DMS 273 treated with DMSO at 0.1 percent for 48 hours (cell line): ENCODE results near the gene WDR82.

ENCODE experiments used
- DNase-seq: peaks from one replicate; lab custom pipeline; 2025; lab: John Stamatoyannopoulos, UW

The WDR82 gene

DNA sequence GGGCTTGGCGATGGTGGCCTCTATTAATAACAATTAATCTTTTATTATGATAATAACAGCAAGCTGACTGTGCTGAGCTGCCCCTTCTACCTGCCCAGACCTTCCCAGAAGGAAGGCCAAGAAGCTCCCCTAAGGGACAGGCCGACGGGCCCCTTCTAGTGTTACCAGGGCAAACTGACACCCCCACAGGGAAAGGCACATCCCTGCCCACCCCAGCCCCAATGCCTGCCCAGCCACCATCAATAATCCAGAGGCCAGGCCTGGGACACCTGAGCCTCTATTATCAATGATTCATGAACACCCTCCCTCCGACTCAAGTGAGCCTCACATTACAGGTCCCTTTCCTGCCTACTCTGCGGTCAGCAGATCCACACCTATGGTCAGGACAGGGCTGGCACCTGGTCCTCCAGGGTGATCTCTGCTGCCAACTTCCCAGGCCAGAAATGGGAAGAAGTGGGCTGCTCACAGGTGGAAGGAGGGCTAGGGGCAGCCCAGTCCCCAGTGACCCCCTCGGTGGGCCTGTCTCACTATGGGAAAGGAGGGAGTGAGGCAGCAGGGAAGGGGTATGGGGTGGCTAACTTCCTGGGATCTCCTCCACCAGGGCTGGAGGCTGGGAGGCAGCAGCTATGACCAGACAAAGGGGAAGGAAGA is 41.3 kb downstream of the WDR82 start:
- DNase-seq = no peak

DNA sequence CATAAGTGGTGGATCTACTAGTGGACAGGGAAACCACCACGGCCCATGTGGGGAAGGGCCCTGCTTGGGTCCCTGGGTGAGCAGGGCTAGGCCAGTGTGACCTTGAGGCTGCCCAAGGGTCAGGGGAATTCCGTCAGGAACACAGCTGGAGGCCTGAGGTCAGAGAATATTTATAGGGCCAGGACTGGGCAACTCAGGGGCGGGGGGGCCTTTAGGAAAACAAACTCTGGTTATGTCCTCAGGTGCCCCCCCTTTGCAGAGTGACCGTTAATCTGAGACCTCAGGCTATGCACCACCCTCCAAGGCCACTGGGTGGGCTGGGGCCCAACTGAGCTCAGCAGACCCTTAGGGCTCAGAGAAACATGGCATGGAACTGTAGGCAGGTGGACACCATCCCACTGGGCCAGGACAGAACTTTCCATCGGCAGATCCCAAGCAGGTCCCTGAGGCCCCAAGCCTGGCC is 42.0 kb downstream of the WDR82 start:
- no peak for DNase-seq

DNA sequence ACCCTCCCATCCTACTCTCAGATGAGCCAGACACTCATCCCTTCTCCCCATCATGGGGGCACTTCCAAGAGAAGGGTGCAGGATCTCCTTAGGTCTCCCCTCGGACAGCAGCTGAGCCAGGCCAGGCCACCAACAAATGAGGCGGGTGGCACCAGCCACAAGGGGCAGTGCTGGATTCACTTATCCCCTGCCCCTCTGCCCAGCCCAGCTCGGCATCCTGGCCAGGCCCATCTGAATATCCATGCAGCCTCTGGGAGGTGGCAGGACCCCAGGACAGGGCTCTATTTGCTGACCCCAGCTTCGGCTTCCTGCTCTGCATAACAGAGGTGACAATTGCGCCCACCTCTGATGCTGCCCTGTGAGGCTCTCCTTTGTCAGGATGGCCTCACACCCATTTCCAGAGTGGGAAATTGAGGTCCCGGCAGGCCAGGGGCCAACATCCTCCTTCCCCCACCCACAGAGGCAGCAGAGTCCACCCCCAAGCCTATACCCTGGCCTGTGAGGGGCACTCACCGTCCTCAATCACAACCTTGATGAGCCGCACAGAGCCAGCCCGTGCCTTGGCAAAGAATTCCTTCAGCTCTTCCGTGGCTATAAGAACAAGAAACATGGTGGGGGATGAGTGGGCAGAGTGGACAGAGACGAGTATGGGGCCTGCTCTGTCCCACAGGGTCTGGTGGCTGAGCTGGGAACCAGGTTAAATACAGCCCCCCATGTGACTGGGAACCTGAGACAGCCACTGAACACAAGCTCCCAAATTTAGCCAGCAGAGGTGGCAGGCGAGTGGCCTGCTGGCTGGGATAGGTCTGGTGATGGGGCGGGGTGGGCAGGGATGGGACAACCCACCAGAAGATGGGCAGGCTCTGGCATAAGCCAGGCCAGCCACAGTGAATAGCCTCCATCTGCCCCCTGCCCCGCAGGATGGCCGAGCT is 43.7 kb downstream of the WDR82 start:
- DNase-seq = no peak

DNA sequence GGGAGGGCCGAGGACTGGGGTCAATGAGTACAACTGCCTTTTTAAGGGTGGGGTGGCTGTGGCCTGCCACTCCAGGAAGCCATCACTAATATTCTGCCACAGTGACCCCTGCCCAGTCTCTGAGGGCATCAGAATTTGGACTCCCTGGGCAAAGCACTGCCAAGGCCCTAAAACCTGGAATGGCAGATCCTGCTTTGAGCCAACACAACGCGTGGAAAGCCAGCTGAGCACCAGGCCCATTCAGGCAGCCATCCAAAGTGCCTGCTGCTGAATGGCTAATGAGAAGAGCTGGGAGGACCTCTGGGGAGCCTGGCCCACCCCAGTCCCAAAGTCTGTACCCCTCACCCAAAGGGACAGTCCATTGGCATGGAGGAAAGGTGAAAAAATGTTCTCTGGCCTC is 44.5 kb downstream of the WDR82 start:
- no peak for DNase-seq

DNA sequence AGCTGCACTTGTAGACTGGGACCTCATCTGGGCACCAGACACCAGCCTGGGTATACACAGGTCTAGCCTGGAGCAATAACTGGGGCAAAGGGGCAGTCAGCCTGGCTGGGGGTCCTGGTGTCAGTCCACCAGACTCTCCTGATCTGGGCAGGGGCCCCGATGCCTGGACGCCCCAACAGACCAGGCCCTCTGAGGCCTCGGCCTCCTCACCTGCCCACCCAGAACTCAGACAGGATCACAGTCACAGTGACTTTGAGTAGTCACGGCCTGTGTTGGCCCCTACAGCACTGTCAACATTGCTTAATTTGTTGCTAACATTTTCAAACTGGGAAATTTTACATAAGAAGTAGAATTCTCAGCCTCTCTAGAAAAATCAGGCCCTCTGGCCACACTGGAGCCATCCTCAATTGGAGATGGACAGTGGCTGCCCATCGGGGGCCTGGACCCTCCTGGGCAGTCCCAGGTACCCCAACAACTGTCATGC is 45.3 kb downstream of the WDR82 start:
- no peak for DNase-seq

DNA sequence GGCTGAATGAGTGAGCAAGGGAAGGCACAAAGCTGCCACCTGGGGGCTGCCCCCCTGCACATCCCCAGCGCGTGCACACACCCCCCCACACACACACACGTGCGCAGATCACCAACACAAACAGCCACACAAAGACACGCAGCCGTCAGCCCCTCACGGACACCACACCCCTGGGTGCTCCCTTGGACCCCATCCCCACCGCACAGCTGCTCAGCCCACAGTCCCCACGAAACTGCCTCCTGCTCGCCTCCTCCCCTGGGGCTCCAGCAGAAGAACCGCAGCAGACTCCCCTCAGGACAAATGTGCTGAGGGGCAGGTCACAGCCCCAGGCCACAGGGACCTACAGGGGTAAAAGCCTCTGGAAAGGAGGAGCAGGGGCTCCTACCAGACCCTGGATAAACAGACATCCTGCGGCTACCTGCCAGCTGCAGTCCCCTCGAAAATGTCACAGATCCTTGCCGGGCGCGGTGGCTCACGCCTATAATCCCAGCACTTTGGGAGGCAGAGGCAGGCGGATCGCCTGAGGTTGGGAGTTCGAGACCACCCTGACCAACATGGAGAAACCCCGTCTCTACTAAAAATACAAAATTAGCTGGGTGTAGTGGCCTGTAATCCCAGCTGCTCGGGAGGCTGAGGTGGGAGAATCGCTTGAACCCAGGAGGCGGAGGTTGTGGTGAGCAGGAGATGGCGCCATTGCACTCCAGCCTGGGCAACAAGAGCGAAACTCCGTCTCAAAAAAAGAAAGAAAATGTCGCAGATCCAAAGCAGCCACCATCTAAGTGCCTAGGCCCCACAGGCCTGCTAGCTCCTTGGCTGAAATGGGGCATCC is 46.0 kb downstream of the WDR82 start:
- no peak for DNase-seq

DNA sequence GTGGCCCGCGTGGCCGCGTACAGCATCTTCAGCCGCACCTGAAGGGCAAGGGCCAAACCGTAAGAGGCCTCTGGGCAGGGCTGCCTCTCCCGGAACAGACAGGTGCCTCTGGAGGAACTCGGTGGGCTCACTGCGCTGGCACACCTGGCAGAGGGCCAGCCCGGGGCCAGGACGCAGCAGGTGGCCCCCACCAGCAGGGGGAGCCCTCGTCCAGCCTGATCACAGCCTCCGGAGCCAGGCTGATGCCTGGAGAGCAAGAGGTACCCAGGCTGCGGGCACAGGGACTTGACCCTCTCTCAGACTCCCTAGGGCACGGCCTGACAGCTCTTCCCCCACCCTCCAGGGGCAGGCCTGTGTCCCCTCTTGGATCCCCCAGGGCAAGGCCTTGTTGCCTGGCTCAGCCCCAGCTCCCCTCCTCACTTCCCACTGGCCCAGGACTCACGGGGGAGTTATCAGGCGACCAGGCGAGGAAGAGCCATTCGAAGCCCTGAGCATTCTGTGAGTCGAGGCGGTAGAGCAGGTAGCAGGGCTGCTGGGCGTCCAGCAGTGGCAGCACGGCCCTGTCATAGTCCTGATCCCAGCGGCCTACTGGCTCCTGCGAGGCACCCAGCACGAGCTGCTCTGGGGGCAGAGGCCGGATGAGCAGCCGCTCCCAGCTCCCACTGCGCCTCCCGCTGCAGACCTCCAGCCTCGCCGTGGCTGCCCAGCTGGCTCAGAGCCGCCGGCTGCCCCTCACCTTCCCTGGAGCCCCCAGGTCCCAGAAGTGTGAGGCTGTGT is 46.8 kb downstream of the WDR82 start:
- DNase-seq = no peak

DNA sequence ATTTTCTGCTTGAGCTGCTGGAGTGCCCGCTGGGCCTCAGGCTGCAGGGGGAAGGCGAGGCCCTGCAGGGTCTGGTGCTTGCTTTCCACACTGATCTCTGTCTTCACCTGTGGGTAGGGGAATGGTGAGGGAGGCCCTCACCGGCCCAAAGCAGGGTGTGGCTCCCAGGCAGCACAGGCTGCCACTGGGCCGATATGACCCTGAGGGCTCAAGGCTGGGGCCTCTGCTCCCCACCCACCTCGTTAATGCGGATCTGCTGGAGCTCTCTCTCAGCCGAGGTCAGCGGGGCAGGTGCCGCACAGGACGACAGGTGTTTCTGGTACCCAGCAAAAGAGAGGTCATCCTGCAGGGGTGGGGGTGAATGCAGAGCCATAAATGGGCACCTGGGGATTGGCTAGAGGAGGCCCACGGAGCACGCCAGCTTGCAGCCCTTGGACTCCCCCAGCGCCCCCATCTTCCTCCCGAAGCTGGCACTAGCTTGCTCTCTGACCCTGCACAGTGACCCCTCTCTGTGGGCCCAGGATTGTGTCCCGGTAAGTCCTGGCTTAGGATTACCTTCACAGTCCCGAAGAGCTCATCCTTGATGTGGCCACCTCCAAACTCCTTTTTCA is 47.5 kb downstream of the WDR82 start:
- DNase-seq = no peak

DNA sequence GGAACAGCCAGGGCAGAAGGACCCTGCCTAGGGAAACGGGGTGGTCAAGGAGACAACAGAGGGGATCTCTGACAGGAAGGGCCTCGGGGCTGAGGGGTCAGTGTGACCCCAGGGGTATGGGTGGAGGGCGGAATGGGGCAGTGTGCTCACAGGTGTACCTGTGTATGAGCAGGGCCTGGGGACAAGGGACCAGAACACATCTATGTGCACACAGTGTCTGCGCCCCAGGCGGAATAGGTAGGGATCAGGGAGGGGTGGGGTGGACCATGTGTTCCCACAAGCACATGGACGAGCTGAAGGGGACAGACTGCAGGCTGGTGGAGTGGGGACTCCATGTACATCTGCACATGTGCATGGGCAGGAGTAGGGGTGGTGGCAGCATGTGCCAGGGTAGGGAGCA is 48.0 kb downstream of the WDR82 start:
- no peak for DNase-seq

DNA sequence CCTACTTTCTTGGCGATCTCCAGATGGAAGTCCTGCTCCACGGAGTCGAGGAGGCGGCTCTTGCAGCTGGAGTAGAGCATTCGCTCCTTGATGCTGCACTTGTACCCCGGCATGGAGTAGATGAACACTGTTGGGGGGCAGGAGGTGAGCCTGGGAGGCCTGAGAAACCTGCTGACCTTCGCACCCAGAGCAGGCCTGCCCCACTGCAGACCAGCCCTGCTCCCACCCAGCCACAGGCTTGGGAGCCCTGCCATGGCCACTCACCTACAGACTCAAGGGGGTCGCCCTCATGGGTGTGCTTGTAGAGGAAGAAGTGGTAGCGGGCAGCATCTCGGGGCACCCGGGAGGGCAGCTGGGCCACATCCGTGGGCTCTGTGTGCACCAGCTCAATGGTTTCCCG is 48.8 kb downstream of the WDR82 start:
- no peak for DNase-seq

DNA sequence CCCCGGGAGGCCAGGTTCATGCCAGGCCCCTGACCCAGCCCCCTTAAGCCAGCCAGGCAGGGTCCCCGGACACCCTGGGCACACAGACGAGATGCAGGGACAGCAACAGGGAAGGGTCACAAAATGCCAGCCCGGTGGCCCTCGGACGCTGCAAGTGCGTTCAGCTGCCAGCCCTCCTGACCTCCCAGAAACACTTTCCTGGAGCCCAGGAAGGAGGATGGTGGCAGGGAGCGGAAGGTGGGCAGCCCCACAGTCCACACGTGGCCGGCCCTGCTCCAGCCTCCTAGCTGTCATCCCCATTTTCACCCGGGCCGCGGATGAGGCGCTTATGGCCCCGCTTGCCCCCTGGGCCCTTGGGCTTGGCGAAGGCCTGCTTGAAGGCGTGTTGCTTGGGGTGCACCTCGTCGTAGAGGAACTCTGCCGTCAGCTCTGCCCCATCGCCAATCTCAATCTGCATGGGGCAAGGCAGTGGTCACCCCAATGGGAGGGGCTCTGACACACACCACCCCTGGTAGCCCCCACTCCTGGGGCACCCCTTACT is 49.6 kb downstream of the WDR82 start:
- DNase-seq = no peak

DNA sequence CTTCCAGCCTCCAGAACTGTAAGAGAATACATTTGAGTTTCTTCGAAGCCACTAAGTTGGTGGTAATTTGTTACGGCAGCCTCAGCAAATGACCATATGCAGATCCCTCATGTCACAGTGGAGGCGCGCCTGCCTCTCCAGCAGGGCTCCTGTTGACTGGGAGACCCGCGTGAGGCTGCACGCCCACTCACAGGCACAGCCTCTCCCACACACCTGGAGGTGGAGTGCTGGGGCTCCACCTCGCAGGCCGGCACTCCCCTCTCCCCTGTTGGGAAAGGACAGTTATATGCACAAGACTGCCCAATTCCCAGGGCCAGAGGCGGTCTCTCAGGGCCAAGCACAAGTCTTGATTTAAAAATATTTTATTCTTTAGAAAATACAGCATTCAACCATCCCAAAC is 50.2 kb downstream of the WDR82 start:
- DNase-seq = no peak

DNA sequence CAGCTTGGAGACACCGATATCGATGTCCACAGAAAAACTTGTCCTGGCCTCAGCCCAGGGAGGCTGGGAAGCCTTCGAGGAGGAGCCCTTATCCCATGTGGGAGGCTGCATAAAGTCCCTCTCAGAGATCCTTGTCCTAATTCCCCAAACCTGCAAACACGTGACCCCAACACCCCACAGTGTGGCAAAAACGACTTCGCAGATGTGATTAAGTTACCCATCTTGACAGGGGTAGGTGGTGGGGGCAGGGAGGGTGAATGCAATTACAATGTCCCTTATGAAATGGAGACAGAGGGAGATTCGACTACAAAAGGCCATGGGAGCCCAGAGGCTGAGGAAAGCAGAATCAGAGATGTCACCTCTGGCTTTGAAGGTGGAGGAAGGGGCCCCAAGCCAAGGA is 50.7 kb downstream of the WDR82 start:
- DNase-seq = no peak

DNA sequence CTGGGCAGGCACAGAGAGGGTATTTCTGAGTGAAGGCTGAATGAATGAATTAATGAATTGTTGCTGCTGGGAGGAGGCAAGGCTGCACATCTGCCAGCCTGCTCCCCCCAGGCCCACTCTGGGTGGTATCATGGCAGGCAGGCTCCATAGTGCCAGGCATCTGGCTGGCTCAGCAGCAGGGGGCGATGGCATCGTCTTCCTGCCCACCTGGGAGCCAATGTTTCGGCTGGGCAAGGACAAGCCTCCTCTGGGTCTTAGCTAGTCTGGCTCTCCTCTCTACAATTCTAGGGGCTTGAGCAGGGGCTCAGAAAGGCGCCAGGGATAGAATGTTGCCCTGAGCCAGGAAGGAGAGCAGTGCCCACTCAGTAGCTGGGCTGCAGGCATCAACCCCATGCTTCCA is 51.3 kb downstream of the WDR82 start:
- no peak for DNase-seq

DNA sequence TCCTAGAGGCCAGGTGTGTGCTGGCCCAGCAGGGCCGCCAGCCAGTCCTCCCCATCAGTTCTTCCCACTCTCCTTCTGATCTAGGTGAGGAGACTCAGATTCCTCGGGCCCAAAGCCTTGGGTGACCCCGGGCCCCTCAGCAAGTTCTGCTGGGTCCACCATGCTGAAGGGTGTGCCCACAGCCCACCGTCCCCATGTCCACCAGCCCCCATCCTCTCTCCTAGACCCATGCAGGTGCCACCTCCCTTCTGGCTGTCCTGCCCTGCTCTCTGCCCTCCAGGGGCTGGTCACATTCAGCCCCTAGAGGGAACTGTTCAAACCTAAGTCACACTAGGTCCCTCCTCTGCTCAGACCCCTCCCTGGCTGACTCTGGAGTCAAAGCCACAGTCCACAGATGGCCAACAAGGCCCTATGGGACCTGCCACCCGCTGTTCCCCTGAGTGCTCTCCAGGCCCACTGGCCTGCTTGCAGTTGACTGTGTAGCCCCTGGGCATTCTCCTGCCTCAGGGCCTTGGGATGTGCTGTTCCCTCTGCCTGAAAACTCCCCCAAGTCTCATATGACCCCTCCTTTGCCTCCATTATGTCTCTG is 52.1 kb downstream of the WDR82 start:
- no peak for DNase-seq

DNA sequence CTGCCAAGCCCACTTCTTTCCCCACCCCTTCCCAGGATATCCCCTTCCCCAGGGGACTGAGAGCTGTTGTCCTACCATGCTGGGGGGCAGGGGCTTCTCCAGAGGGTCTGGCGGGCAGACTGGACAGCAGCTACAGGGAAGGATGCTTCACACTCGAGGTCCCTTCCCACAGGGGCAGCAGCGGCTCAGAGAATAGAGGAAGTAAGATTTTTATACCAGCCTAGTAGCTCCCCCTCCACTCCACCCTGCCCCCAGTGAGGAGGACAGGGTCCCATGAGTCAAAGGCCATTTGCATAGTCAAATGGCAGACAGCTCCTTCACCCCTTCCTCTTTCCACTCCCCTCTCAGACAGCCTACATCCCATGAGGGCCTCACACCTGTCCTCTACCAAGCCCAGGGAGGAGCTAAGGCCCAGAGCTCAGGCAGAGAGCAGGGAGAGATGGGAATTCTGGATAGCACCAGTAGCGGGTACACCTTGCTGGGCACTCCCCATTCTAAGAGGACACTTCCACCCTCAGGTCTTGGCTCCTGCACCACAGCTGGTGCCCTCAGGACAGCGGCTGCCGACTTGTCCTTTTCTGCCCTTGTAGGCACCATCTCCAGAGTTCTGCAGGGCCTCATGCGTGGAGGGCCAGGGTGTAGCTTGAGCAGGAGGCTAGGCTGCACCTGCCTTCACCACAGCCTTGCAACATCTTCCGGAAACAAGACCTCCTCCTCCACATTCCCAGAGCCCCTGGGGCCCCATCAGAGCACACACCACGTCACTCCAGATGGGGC is 52.8 kb downstream of the WDR82 start, which contains the start of gene TLR9:
Gene TLR9 (minus strand): TSS at position 194 of the 777 bp plus-strand sequence. CDS start 116 bp downstream, at position 78.
- DNase-seq = no peak

DNA sequence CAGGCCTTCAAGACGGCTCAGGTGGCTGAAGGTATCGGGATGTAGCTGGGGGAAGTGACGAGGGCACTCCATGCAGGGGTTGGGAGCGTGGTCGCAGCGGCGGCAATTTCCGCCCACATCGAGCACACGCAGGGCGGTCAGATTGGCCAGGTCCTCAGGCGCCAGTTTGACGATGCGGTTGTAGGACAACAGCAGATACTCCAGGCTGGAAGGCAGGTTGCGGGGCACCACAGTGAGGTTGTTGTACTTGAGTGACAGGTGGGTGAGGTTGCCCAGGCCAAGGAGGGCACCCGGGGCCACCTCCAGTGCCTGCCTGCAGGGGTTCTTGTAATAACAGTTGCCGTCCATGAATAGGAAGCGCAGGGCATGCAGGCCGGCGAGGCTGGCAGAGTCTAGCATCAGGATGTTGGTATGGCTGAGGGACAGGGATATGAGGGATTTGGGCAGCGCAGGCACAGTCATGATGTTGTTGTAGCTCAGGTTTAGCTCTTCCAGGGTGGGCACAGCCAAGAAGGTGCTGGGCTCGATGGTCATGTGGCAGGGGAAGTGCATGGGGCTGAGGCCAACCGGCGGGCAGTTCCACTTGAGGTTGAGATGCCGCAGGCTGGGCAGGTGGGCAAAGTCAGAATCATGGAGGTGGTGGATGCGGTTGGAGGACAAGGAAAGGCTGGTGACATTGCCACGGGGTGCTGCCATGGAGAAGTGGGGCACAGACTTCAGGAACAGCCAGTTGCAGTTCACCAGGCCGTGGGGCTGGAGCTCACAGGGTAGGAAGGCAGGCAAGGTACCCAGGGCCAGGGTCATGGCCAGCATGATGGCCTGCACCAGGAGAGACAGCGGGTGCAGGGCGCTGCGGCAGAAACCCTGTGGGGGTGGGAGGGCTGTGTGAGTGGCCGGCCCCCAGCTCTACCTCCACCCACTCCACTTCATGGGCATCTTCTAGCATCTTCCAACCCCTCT is 54.7 kb downstream of the WDR82 start:
- no peak for DNase-seq
